ENCODE results near the gene CNIH2.

DNA sequence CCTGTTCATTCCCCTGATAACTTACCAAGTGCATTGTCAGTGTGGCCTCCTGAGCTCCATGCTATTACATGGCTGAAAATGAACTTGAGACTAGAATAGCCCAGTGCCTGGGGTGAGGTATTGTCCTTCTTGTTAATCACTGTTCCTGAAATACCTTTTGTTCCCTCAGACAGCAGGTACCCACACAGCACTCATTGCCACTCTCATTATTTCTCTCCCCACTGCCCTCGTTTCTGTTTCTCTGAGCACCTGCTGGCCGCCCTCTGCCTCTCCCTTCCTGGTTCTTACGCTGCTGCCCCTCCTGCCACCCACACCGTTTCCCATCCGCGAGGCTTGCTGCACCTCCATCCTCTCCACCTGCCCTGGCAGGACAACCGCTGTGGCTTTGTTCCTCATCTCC, 46.4 kb upstream of the CNIH2 start:
- TF ChIP-seq, protein P1, sequence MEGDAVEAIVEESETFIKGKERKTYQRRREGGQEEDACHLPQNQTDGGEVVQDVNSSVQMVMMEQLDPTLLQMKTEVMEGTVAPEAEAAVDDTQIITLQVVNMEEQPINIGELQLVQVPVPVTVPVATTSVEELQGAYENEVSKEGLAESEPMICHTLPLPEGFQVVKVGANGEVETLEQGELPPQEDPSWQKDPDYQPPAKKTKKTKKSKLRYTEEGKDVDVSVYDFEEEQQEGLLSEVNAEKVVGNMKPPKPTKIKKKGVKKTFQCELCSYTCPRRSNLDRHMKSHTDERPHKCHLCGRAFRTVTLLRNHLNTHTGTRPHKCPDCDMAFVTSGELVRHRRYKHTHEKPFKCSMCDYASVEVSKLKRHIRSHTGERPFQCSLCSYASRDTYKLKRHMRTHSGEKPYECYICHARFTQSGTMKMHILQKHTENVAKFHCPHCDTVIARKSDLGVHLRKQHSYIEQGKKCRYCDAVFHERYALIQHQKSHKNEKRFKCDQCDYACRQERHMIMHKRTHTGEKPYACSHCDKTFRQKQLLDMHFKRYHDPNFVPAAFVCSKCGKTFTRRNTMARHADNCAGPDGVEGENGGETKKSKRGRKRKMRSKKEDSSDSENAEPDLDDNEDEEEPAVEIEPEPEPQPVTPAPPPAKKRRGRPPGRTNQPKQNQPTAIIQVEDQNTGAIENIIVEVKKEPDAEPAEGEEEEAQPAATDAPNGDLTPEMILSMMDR (IDR thresholded peaks at IDR 0.05): no peak
- TF ChIP-seq POLR2AphosphoS5 (IDR thresholded peaks at IDR 0.05): no peak
